ENCODE results near the gene DEXI.

The DEXI gene

DNA sequence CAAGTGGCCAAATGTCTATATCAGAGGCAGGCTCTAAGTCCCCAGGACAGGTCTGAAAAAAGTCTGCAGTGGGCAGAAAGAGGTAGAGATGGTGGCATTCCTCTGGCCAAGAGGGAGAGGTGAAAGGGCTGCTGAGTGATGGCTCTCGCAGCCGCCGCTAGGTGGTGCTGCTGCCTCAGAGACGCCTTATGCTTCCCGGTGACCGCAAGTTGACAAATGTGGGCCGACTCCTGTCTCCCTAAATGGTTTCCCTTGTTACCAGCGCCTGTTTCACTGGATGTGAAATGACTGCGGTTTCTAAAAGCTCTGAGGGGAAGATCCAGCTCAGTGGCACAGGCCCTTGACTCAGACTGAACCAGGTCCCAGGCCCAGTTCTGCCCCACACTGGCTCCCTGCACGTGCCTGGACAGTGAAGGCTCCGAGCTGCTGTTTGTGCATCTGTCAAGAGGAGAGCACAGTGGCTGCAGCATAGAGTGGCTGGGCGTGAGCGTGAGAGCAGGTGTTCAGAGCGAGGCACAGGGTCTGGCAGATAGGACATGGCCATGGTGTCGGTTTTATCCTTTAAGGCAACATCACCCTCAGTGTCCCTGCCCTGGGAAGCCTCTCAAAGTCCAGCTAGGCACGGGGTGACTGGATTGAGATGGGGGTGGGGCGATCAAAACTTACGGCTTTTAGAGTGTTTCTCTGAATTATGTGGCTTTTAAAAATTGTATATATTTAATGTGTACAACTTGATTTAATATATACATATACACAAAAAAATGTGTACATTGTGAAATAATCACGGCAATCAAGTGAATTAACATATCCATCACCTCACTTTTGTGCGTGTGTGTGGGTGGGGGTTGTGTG is 22.0 kb upstream of the DEXI start:
- H3K27ac ChIP-seq = no peak overlapping the region
- TF ChIP-seq, protein P1, sequence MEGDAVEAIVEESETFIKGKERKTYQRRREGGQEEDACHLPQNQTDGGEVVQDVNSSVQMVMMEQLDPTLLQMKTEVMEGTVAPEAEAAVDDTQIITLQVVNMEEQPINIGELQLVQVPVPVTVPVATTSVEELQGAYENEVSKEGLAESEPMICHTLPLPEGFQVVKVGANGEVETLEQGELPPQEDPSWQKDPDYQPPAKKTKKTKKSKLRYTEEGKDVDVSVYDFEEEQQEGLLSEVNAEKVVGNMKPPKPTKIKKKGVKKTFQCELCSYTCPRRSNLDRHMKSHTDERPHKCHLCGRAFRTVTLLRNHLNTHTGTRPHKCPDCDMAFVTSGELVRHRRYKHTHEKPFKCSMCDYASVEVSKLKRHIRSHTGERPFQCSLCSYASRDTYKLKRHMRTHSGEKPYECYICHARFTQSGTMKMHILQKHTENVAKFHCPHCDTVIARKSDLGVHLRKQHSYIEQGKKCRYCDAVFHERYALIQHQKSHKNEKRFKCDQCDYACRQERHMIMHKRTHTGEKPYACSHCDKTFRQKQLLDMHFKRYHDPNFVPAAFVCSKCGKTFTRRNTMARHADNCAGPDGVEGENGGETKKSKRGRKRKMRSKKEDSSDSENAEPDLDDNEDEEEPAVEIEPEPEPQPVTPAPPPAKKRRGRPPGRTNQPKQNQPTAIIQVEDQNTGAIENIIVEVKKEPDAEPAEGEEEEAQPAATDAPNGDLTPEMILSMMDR (conservative IDR thresholded peaks at IDR 0.05) = peak; percentile 96
- TF ChIP-seq ZFX (IDR thresholded peaks at IDR 0.05) = no peak

- no peak overlapping the region for H3K27ac ChIP-seq
- TF ChIP-seq, protein P1 (conservative IDR thresholded peaks at IDR 0.05) = no peak
- TF ChIP-seq ZFX (IDR thresholded peaks at IDR 0.05) = no peak
Observed at GRCh38 chr16:10961231-10961630, 19.0 kb upstream of the DEXI start.

DNA sequence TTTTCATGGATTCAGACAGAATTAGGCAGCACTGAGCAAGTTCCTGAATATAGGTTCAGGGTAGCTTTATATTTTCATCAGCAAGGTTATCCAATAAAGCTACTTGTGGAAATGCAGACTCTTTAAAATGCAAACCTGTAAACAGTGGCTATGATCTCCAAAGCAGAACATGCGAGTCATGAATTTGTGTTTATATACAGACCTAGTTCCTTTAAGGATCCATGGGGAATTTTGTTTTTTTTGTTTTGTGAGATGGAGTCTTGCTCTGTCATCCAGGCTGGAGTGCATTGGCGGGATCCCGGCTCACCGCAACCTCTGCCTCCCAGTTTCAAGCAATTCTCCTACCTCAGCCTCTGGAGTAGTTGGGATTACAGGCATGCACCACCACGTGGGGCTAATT is 16.9 kb upstream of the DEXI start:
- no peak for TF ChIP-seq ZFX (IDR thresholded peaks at IDR 0.05)

DNA sequence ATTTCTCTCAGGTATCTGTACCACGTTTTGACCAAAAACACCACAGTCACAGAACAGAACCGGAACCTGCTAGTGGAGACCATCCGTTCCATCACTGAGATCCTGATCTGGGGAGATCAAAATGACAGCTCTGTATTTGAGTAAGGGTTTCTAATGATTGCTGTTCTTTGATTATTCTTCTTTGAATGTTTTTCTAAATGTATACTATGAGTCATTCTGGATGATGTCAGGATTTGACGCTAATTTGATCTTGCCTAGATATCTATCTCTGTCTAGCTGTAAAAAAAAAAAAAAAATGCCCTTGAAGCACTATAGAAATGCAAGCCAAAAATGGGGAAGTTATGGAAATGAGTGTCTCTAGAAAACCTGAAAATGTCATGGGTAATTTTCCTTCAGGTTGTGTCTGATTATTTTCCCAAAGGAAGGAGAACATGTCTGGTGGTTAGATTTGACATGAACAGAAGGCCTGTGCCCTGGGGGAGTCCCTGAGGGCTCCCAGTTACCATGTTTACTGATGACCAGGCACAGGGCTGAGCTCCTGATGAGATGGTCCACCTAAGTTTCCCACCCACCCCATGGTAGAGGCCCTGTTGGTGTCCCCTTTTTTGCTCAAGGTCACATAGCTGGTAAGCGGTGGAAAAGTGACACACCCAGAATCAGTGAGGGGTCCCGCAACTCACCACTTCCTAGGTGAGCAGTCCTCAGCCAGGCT is 15.7 kb upstream of the DEXI start:
- TF ChIP-seq ZFX (IDR thresholded peaks at IDR 0.05) = no peak
- H3K27ac ChIP-seq = no peak overlapping the region

More for the DNA sequence above, 16.9 kb upstream of the DEXI start:
- no peak overlapping the region for H3K27ac ChIP-seq

GRCh38 chr16:10954903-10955302 is 12.6 kb upstream of the DEXI start:
- no peak overlapping the region for H3K27ac ChIP-seq
- TF ChIP-seq, protein P1 (conservative IDR thresholded peaks at IDR 0.05) = no peak
- no peak for TF ChIP-seq ZFX (IDR thresholded peaks at IDR 0.05)

DNA sequence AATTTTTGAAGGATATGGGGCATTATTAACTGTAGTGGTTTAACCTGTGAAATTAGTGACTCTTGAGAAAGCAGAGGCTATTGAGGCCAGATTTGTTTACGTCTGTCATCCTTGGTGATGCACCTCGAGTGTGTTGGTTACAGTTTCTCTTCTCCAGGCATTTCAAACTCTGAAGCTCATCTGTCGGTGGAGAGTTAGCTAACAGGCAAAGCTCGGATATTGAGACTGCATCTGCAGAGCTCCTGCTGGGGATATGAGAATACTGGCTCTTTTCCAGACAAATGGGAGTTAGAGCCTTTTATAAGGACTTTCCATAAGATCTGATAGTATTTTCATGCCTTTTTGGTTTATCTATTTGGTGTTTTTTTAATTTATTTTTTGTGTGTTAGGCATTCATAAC is 8.8 kb upstream of the DEXI start:
- no peak overlapping the region for H3K27ac ChIP-seq
- TF ChIP-seq, protein P1 (conservative IDR thresholded peaks at IDR 0.05) = no peak
- TF ChIP-seq ZFX (IDR thresholded peaks at IDR 0.05) = no peak

GRCh38 chr16:10950393-10950792 is 8.1 kb upstream of the DEXI start:
- TF ChIP-seq, protein P1 (conservative IDR thresholded peaks at IDR 0.05) = no peak
- no peak for TF ChIP-seq ZFX (IDR thresholded peaks at IDR 0.05)
- no peak overlapping the region for H3K27ac ChIP-seq

DNA sequence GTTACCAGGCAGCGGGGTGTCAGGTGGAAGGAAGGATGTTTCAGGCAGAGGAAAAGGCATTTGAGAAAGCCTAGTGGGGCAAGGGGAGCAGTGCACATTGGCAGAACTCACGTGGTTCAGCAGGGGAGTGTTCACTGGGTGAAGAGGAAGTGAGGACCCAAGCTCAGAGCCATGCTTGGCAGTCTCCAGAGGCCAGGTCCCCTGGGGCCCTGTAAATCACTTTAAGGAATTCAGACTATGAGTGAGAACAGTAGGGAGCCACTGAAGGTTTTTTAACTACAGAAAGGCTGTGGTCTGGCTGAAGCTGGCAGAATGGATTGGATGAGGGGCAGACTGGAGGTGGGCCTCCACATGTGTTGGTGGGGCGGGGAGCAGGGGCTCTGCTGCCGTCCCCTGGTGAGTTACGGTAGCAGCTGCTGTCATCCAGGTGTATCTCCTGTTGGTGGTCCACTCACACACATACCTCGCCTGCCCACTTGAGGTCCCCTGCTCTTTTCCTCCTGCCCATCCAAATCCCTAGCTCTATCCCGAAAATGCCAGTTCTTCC is 7.2 kb upstream of the DEXI start:
- TF ChIP-seq ZFX (IDR thresholded peaks at IDR 0.05) = no peak
- TF ChIP-seq, protein P1 (conservative IDR thresholded peaks at IDR 0.05) = no peak
- no peak overlapping the region for H3K27ac ChIP-seq
